Measurements from ENCODE around the gene EVA1C. TPM values are rescaled to one million over a fixed set of nuclear protein-coding genes. Genes with fewer than 3 reads are reported as not detected.

The EVA1C gene
- total RNA-seq, 2 donors from 2014 or later: 25.5 to 45.9 TPM

DNA sequence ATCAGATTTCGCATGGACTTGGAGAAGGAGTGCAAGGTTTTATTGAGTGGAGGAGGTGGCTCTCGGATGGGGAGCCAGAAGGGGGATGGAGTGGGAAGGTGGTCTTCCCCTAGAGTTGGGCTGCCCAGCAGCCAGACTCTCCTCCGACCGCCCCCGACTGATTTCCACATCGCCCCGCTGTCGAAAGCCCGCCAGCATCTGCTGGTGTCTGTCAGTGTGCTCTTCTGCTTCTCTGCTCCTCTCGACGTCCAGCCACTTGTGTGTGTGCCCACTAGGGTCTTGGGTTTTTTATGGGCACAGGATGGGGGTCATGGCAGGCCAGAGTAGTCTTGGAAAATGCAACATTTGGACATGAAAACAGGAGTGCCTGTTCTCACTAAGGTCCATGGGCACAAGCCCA lies 40.1 kb downstream of the EVA1C start:
- H3K27me3 ChIP-seq: no peaks in the 10 kb centered on the region
- H3K36me3 ChIP-seq: peaks cover 12% of the 10 kb centered on the region
- peak overlapping the region in 1 of 2 donors; percentile 77 for H3K27ac ChIP-seq
- H3K4me1 ChIP-seq: peaks cover 0 to 44% of the 10 kb centered on the region in 2 donors
- DNase-seq (ENCODE audit: low spot score): no peak
- H3K9me3 ChIP-seq: no peaks in the 10 kb centered on the region
- TF ChIP-seq, protein P1, sequence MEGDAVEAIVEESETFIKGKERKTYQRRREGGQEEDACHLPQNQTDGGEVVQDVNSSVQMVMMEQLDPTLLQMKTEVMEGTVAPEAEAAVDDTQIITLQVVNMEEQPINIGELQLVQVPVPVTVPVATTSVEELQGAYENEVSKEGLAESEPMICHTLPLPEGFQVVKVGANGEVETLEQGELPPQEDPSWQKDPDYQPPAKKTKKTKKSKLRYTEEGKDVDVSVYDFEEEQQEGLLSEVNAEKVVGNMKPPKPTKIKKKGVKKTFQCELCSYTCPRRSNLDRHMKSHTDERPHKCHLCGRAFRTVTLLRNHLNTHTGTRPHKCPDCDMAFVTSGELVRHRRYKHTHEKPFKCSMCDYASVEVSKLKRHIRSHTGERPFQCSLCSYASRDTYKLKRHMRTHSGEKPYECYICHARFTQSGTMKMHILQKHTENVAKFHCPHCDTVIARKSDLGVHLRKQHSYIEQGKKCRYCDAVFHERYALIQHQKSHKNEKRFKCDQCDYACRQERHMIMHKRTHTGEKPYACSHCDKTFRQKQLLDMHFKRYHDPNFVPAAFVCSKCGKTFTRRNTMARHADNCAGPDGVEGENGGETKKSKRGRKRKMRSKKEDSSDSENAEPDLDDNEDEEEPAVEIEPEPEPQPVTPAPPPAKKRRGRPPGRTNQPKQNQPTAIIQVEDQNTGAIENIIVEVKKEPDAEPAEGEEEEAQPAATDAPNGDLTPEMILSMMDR (IDR thresholded peaks at IDR 0.05): no peak
- H3K4me3 ChIP-seq: no peak overlapping the region

DNA sequence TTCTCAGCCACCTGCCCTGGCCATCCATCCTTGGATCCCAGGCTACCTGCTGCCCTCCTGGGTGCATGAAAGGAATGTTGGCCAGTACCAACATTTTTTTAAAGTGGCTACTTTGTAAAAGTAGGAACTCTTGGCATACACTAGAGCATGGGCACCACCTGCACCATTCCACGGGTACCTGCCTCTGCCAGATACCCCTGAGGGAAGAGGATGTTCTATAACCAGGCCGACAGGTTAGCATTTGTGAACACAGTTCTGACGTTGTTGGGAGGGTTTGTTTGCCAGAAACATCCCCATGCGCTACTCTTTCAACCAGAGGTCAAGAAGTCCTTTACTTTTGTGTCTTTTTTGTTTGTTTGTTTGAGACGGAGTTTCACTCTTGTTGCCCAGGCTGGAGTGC lies 43.0 kb downstream of the EVA1C start:
- DNase-seq (ENCODE audit: low spot score): no peak
- peak overlapping the region in 1 of 2 donors; percentile 64 for H3K27ac ChIP-seq
- TF ChIP-seq, protein P1 (IDR thresholded peaks at IDR 0.05): no peak
- no peaks in the 10 kb centered on the region for H3K9me3 ChIP-seq
- peaks cover 0 to 40% of the 10 kb centered on the region in 2 donors for H3K4me1 ChIP-seq
- no peaks in the 10 kb centered on the region for H3K27me3 ChIP-seq
- H3K36me3 ChIP-seq: peaks cover 39% of the 10 kb centered on the region
- H3K4me3 ChIP-seq: no peak overlapping the region

DNA sequence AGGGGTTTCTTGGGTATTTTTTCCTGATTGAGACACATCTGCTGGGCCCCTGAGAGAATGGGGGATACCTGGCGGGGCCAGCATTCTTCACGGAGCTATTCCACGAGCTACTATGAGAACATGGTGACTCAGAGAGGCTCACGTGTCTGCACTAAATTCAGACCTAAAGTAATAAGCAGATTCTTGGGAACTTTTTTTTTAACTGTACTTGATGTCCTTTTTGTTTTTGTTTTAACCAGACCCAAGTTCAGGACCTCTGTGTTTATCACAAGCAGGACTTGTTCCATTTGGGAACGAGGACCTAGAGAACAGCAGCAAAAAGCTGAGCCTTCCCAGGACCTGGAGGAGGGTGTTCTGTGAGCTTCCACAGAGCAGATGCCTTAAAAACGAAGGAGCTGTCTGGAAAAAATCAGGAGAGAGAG lies 44.0 kb downstream of the EVA1C start:
- H3K27me3 ChIP-seq: no peaks in the 10 kb centered on the region
- peaks cover 0 to 30% of the 10 kb centered on the region in 2 donors for H3K4me1 ChIP-seq
- H3K36me3 ChIP-seq: peaks cover 47% of the 10 kb centered on the region
- DNase-seq (ENCODE audit: low spot score): no peak
- H3K9me3 ChIP-seq: no peaks in the 10 kb centered on the region
- TF ChIP-seq, protein P1 (IDR thresholded peaks at IDR 0.05): no peak
- H3K4me3 ChIP-seq: no peak overlapping the region
- peak overlapping the region; percentile 63 to 64 for H3K27ac ChIP-seq

GRCh38 chr21:32457360-32457840 lies 44.9 kb downstream of the EVA1C start:
- no peaks in the 10 kb centered on the region for H3K27me3 ChIP-seq
- DNase-seq (ENCODE audit: low spot score): no peak
- peak overlapping the region; percentile 63 to 64 for H3K27ac ChIP-seq
- no peak overlapping the region for H3K4me3 ChIP-seq
- no peaks in the 10 kb centered on the region for H3K9me3 ChIP-seq
- TF ChIP-seq, protein P1 (IDR thresholded peaks at IDR 0.05): peak in 1 of 2 donors; percentile 19
- peaks cover 52% of the 10 kb centered on the region for H3K36me3 ChIP-seq
- peaks cover 0 to 26% of the 10 kb centered on the region in 2 donors for H3K4me1 ChIP-seq

DNA sequence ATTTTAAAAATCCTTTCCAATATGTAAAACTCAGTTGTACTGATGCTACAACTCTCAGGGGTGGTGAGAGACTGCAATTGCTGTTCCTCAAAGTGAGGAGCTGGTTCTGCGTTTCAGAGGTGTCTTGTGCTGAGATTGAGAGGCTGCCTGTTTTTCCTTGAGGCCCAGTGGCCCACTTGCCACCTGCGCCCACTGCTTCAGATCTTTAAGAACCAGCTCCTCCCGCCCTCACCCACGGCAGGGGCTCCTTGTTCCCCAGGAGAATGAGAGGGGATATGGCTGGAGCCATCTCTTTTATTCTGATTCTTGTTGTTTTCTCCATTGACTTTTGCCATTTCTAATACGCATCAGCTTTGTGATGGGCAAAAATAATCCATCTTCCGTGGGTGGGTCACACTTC lies 45.5 kb downstream of the EVA1C start:
- Histone ChIP-seq H3K36me3 (peaks cover 52% of the 10 kb centered on the region), H3K9me3 (no peaks in the 10 kb centered on the region), H3K4me3 (no peak overlapping the region), H3K27me3 (no peaks in the 10 kb centered on the region), H3K27ac (peak overlapping the region; percentile 63 to 64), H3K4me1 (peaks cover 0 to 27% of the 10 kb centered on the region in 2 donors)
- DNase-seq (ENCODE audit: low spot score): no peak
- TF ChIP-seq, protein P1 (IDR thresholded peaks at IDR 0.05): no peak

- Histone ChIP-seq H3K9me3 (no peaks in the 10 kb centered on the region), H3K27ac (no peak overlapping the region), H3K36me3 (peaks cover 50% of the 10 kb centered on the region), H3K4me3 (no peak overlapping the region), H3K27me3 (no peaks in the 10 kb centered on the region), H3K4me1 (peaks cover 0 to 39% of the 10 kb centered on the region in 2 donors)
- TF ChIP-seq, protein P1 (IDR thresholded peaks at IDR 0.05): no peak
- no peak for DNase-seq (ENCODE audit: low spot score)
Observed at GRCh38 chr21:32459972-32460371, 47.5 kb downstream of the EVA1C start.

Measured in right atrium auricular region (tissue), 2 donors.